GM21723 (cell line): ENCODE data around the gene PCDH9.

ENCODE experiments used
- ATAC-seq: cut with Tn5 transposase; IDR thresholded peaks from one replicate; pipeline ENCODE4 v1.9.1; 2021; ENCODE audit warnings: mild to moderate bottlenecking, moderate library complexity; ENCODE audit not compliant: unreplicated experiment

PCDH9 gene

DNA sequence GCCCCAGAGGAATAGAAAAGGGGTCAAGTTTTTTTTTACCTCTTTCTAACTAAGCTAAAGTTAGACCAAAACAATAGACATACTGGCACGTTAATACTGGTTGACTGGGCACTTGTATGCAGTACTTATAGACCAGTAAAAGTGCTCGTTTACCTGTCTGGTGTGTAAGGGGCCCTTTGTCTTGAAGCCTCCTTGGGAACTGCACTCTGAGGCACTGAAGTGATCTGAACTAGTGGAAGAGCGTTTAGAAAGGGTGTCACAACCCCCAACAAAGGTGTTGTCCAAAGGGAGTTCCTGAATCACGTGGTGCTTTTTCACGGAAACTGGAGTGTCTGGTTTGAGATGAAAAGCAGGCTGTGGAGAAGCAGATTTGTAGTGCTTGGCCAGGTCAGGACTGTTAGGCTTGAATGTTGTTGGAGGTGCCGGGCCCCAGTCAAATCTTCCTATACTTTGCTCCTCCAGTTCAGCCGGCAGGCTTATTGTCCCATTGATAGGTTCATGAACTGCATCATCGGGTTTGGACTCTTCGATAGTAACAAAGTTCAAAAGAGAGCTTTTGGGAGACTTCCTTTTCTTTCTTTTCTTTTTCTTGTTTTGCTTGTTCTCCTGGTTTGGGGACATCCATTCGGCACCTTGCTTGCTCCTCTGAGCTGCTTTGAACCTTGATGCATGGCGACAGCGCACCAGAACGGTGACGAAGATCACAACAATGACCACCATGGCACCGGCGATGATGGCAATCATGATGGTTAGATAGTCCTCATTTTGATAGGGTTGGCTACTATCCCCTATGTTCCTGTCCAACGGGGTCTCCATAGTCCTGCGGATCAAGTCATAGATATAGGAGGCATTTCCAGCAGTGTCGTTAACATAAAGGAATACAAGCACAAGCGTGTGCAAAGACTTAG is 4.6 kb downstream of the PCDH9 start:
- ATAC-seq, result no peak

DNA sequence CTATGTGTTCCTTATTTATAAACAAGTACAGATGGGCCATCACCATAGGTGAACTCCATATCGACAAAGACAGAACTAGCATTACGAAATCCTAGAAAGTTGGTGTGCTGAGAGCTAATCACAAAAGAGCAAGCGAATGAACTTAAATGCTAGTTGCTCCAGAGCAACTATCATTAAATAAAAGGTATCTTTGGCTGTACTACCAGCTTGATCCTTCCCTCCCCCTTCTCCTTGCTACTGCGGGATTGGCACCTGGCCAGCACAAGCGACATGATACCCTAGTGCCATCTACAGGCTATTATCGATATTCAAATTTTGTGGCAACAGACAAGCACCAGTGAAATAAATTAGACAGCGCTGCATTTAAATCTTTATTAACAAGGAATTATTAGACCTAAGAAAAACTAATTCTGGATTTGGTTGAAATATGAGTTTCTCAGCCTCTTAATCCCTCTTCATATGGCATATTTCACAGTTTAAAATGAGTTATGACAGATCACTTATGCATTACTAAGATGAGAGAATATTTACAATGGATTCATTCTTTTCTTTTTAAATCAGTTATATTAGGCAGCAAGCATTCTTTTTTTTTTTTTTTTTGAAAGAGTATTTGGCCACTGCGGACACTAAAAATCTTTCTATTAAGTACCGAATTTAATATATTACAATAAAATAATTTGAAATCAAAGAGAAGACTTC is 5.8 kb downstream of the PCDH9 start:
- peak; percentile 70 for ATAC-seq

DNA sequence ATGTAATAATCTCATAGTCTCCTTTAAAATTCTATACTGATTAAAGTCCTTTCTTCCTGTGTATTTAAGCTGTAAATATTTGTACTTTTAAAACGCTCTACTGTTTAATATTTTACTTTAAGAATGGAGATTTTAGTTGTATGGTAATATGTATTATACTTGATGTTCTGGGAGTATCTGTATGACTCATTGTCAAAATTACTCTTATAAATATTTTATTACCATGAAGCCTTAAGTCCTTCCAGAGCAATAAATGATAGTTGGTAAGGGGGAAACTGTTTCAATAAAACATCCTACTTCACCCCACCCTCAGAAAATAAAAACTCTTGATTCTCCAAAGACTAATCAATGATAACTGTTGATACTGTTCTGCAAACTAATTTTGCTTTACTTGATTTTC is 6.4 kb downstream of the PCDH9 start:
- ATAC-seq, result no peak

DNA sequence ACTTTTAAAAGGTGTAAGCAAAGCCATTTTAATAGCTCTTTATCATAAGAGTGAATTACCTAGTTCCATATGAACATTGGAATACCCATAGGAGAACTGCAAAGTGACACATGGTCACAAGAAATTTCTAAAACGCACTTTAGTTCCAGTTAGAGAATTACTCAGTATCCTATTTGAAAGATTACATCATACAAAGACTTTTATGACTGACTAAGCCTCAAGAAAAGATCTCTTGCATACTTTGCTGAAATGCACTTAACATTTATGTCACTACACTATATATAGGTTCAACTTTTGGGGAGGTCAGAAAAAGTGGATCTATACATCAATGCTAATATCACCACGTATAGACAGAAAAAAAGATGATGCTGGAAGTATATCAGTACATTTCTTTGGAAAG is 7.1 kb downstream of the PCDH9 start:
- ATAC-seq, result no peak

DNA sequence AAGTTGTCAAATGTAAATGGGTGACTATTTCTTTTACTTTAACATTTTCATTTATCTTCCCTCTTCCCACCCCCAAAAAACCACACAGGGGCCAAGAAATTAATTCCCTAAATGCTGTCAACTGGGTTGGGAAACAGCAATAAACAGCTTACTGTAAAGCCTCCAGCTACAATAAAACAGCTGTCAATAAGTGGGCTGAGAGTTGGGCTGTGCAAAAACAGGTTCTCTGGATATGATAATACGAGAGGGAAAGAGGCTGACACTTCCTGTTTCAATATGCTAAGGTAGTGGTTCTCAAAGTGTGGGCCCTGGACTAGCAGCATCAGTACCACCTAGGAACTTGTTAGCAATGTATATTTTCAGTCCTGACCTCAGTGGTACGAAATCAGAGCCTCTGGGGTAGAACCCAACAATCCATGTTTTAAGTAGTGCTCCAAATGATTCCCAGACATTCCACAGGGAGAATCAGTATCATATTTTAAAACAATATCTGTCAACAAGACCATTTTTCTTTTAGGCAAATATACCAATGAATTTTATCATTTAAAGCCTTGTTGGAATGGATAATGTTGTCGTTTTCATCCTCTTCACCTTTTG is 8.4 kb downstream of the PCDH9 start:
- ATAC-seq, result no peak

DNA sequence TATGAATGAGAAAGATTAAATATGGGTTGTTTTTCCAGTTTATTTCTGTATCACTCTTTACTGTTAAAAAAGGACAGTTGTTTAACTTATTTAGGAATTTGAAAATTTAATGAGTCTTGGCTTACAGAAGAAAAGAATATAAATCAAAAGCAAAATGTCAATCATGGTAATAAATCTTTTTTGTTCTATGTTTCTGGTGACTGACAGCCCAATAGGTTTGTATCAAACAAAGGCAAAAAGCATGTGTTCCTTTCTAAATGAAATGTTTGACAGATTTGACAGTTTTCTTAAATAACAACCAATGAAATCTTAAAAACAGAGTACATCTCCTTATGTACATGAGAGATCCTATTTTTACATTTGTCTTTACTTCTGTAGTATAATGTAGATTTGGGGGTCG is 11.0 kb downstream of the PCDH9 start:
- ATAC-seq, result no peak

DNA sequence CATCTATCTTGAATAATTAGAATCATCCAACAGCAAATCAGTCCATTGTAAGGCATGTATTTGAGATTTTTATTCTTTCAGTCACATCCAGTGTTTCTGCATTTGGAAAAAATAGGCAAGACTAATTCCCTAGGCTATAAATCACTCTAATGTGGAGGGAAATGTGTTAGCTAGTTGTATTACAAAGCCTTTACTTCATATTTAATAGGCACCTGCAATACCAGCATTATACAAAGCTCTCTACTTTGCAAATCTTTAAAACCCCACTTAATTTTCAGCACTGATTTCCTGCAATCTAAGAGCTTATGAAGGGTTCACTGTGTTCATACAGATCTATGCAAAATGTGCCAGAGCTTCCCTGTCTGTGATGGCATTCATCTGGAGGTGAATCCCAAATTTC is 12.3 kb downstream of the PCDH9 start:
- no peak for ATAC-seq

DNA sequence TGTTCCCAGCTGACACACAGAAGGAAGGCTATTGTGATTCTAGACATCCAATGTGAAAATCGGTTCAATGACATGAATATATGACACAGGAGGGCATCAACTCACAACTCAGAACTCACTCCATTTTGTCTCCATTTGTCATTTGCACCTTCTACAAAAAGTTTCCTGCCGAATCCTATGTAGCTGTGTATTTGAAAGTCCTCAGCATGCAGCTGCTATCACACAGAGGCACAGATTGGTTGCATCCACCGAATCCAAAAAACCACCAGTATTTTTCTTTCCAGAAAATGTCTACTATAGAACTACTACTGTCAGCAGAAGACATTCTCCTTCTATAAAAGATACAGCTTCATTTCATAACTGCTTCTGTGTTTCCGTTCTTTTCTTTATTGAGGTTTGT is 13.3 kb downstream of the PCDH9 start:
- ATAC-seq, result no peak

DNA sequence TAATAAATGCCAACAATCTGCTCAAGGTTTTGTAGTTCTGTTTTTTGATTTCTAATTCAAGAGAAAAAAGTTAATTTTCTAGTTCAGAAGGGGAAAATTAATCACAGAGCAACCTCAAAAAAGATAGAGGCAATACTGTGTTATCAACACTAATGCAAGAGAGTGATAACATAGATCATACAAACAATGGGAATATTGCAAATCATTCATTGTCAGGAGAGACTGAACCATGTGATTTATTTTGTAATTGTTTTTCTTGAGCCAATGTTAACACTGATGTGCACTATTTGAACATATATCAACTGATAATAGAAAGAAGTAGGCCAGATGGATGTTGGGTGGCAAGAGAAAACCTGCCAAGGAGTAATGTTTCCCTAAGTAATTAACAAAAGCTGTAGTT is 19.9 kb downstream of the PCDH9 start:
- ATAC-seq, result no peak

DNA sequence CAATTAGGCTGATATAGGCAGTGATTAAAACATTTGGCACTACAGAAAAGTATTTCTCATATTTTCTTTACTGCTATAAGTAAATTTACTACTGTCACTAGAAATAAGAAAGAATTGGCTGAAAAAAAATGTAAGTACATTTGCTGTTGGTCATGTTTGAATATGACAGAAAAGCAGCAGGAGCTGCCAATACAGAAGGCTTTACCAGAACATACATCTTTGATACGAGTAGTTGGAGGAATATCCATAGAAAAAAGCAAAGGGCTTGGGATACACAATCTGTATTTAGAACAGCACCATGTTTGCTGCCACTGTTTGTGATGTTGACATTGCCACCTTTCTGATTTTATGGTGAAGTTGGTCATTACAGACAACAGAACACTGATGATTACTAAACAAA is 21.6 kb downstream of the PCDH9 start:
- no peak for ATAC-seq

DNA sequence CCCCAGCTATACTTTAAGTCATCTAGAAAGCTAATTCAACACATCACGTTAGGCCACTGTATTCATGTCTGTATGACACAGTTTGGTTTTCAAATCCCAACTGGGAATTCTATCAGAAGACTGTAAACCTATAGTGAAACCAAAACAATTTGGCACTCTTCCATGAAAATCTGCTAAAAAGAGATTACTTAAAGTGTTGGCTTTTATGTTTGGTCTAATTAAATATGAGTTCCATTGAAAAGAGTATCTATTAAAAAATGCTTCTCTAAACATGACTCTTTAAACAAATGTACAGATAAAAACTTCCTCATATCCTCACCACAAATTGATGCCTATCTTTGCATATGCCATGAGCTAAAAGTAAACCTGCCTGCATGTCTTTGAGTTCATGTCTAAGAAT is 25.4 kb downstream of the PCDH9 start:
- no peak for ATAC-seq

DNA sequence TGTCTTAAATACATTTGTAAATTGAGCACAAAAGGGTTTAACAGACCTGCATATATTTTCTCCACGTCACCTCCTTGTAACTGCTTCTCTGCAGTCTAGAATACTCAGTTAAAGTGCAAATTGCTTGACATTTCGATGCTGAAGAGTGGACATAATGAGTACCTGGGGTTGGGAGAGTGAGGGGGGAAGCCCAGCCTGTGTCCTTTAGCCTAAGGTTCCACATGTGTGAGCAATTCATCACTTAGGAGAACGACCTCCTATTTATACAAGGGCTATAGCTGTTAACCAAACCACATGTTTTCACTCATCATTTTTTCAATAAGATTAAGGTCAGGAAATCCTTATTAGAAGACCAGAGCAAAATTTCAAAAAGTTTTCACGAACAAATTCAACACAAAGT is 29.5 kb downstream of the PCDH9 start:
- no peak for ATAC-seq

DNA sequence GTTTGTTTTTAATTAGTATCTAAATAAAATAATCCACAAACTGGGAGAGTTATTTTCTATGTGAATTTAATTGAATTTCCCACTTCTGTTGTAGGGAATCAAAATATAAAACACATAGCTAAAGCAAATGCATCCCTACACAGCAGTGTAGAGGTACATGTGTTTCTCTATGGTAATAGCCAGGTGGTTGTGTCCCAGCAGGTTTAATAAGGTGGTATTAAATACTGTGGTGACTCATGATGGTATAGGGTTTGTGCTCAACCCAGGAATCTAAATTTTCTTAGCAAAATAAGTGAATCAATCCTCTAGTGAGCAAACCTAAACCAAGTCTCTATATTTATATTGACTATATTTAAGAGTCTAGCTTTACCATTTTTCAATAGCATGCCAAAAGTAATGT is 30.0 kb downstream of the PCDH9 start:
- ATAC-seq, result no peak

DNA sequence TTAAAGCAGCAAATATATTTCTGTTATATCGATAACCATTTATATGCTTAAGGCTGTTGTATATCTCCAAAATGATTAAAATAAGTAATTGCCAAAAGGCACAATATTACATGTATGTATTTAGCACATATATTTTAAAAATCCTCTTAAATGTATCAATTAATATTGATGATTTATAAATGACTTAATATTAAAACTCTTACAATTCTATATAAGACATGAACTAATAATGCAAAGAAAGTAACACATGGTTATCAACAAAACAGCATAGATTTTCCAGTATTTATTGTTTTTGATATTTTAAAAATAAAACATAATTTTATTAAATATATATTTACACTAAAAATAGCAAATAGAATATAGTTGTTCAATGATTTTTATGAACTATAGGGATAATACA is 32.4 kb downstream of the PCDH9 start:
- ATAC-seq, result no peak

DNA sequence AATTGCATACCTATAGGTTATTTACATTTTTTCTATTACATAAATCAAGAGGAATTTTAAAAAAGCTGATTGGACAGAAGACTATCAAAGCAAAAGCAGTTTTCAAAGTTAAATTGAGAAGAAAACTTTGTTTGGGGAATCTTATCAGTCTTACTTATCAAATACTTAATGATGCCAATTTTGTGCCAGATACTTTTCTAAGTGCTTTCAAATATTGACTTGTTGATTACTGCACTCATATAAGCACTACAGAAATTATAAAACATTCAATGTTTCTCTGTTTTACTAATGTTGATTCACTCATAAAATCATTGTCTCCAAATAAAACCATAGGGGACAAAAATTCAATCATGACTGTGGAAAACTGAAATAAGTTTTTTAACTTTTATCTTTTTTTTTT is 36.2 kb downstream of the PCDH9 start:
- no peak for ATAC-seq

DNA sequence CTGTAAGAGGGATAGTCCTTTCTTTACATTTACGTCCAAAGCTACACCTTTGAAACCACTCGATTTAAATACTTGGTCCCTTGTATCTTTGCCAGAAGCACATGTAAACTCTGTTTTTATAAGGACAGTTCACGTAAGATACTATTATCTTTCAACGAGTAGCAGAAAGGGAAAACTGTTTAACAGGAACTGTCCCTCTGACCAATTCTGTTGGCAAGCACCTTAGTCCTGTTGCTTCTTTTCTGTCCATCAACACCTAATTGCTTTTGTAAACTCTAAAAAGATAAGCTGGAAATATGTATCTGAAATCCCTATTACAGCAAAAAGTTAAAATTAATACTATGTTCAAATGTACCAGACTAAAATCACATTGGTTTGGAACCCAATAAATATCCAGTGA is 37.4 kb downstream of the PCDH9 start:
- ATAC-seq, result no peak

DNA sequence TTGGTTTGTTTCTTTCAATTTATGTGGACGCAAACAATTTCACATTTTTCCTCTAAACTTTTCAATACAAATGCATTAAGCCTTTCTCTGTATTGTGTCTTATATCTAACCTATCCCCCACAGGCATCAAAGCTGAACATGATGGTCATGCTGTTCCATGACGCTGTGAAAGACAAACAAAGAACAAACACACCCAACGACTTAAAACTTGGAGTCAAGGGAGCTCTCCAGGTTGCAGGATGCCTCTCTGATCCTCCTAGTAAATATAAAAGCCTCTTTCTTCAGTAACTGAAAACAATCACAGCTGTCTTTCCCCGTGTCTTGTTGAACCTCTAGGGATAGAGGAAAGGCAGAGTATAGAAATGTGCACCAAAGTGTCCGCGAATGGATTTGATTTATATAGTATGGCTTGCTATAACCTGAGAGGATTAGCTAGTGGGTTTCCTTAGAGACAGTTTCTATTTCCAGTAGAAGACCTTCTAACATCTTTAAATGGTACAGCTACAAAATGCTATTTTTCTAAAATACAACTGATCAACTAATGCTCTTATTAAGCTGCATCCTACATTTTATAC is 43.1 kb downstream of the PCDH9 start:
- no peak for ATAC-seq

DNA sequence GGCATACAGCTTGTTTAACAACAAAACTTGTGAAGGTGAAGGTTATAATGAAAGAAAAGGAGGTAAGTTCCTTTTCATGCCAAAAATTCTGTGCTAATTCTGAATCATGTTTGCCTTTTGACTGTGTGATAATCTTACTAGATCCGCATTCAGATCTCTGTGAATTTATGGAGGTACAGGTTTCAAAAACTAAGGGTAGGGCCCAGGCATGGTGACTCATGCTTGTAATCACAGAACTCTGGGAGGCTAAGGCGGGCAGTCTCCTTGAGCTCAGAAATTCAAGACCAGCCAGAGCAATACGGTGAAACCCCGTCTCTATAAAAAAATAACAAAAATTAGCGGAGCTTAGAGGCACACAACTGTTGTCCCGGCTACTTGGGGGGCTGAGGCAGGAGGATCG is 45.9 kb downstream of the PCDH9 start:
- ATAC-seq, result no peak

DNA sequence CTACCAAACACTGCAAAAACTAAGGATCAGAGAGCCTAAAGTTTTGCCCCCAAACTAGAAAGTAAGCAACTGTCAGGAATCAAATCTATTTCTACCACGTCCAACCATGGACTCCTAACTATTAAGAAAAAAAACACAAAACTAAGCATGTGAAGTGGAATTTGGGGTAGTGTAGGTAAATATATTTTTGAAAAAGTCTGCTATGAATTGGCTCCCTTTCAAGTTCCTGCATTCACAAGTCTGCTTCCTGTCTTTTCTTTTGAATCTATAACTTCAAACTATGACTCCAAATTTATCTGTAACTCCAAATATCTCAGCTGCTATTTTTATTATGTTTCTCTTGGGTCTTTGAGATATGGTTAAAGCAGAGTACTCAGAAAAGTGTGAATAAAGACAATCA is 47.0 kb downstream of the PCDH9 start:
- ATAC-seq, result no peak

DNA sequence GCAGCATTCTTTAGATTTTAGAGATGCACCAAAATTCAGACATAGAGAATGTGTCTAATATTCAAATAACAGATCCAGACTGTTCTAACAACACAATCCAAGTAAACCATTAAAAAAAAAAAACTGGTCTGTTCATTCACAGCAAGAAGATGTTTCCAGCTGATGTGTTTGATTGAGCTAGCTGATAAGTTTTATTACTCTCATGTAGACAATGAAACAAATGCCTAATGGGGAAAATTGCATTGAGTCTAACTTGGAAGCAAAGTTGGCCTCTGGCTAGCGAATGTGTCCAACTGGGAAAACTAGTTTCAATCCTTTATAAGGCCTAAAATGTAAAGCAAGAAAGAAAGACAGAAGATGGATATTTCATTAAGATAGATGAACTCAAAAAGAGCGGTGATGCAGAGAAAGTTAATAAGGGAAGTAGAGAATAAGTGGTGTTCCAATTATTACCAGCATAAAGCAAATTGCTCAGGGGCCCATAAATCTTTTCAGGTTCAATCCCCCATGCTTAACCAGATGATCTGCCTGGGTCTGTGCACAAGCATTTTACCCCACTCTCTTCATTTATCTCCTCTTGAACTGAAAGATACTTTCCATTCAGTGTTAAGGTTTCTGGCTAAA is 54.2 kb downstream of the PCDH9 start:
- no peak for ATAC-seq

DNA sequence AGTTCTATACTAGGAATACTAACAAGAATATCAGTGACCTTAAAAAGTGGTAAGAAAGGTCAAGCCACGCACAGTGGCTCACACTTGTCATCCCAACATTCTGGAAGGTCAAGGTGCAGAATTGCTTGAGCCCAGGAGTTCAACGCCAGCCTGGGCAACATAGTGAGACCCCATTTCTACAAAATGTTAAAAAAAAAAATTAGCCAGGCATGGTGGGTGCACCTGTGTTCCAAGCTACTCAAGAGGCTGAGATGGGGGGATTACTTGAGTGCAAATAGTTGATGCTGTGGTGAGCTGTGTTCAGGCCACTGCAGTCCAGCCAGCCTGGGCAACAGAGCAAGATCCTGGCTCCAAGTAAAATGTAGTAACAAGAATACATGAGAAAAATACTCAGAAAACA is 61.8 kb downstream of the PCDH9 start:
- ATAC-seq, result no peak
